Fibroblast of lung (primary cell): Measurements from ENCODE around the gene ATG13. TPM values are rescaled to one million over a fixed set of nuclear protein-coding genes. Genes with fewer than 3 reads are reported as not detected.

Source experiments
- DNase-seq, 2 donors: peaks; one replicate each; pipeline versions ENCODE4 v3.0.0 to v3.0.0-alpha.2; 2010; ENCODE audit warnings: low read depth in 2 of 2
- H2AFZ ChIP-seq: 2 replicates; pipeline ENCODE4 v1.5.1; 2012; ENCODE audit warnings: low read length, control low read depth, inconsistent platforms
- H3K27ac ChIP-seq: 2 replicates; pipeline ENCODE4 v1.5.1; 2011; ENCODE audit warnings: low read length, control low read depth; ENCODE audit not compliant: insufficient read depth
- H3K27me3 ChIP-seq: 2 replicates; pipeline ENCODE4 v1.5.1; 2011; ENCODE audit warnings: mild to moderate bottlenecking, low read length; ENCODE audit not compliant: control insufficient read depth, insufficient read depth
- H3K36me3 ChIP-seq: 2 replicates; pipeline ENCODE4 v1.5.1; 2011; ENCODE audit warnings: low read length; ENCODE audit not compliant: control insufficient read depth, insufficient read depth
- H3K4me1 ChIP-seq: 2 replicates; pipeline ENCODE4 v1.5.1; 2011; ENCODE audit warnings: low read length; ENCODE audit not compliant: control insufficient read depth, insufficient read depth; ENCODE audit errors: extremely low read depth
- H3K4me2 ChIP-seq: 2 replicates; pipeline ENCODE4 v1.5.1; 2011; ENCODE audit warnings: low read length, control low read depth; ENCODE audit not compliant: insufficient read depth; ENCODE audit errors: extremely low read depth
- H3K4me3 ChIP-seq, 4 experiments: fragments of 200-600 bp in 1 of 4; sonication (generic) in 1 of 4; replicated peaks in 1 of 4; 2 replicates each; pipeline ENCODE4 v1.5.1; 2011 to 2016; ENCODE audit warnings: low read length in 4 of 4, low read depth in 3 of 4, mild to moderate bottlenecking in 3 of 4, control low read depth in 2 of 4, inconsistent platforms in 1 of 4, mixed read lengths in 1 of 4; ENCODE audit not compliant: insufficient read depth in 1 of 4; ENCODE audit errors: control extremely low read depth in 1 of 4
- H3K79me2 ChIP-seq: 2 replicates; pipeline ENCODE4 v1.5.1; 2012; ENCODE audit warnings: mild to moderate bottlenecking, low read length, inconsistent platforms; ENCODE audit not compliant: control insufficient read depth, insufficient read depth
- H3K9ac ChIP-seq: 2 replicates; pipeline ENCODE4 v1.5.1; 2011; ENCODE audit warnings: mild to moderate bottlenecking, low read length, control low read depth; ENCODE audit not compliant: insufficient read depth
- H3K9me3 ChIP-seq: 2 replicates; pipeline ENCODE4 v1.5.1; 2012; ENCODE audit warnings: low read depth, low read length; ENCODE audit not compliant: control insufficient read depth, insufficient read depth
- H4K20me1 ChIP-seq: 2 replicates; pipeline ENCODE4 v1.5.1; 2011; ENCODE audit warnings: low read length; ENCODE audit not compliant: control insufficient read depth, insufficient read depth; ENCODE audit errors: extremely low read depth
- EZH2 ChIP-seq: IDR thresholded peaks from 2 replicates; pipeline ENCODE4 v1.5.1; 2012; ENCODE audit warnings: low read length, control low read depth, mild to moderate bottlenecking; ENCODE audit errors: missing control alignments
- polyA plus RNA-seq, 2 donors: library from polyadenylated mRNA; depleted of rRNA in 1 of 2; stranded (reverse) in 1 of 2; unstranded in 1 of 2; fragments of >200 nt; gene quantifications; 2 replicates each; pipeline ENCODE4 v1.2.1, GENCODE V29; 2011 to 2012; ENCODE audit warnings: missing spikeins in 1 of 2
- total RNA-seq: library from RNA; depleted of rRNA; stranded (reverse); fragments of >200 nt; gene quantifications from 2 replicates; pipeline ENCODE4 v1.2.1, GENCODE V29; 2014
- TF ChIP-seq, protein P1 (sequence below), 2 donors: IDR thresholded peaks in 1 of 2; conservative IDR thresholded peaks in 1 of 2; 1 replicate in 1 of 2; 2 replicates in 1 of 2; pipeline ENCODE4 v1.5.1; 2011 to 2012; ENCODE audit warnings: low read length in 2 of 2, control low read depth in 1 of 2, inconsistent platforms in 1 of 2, low read depth in 1 of 2, mild to moderate bottlenecking in 1 of 2

ATG13 gene
- total and polyA plus RNA-seq, 2 donors (not counting 1 experiment from before 2014, with no cell fraction given), result 44.9 to 67.4 TPM

GRCh38 chr11:46694607-46695006 is 77.3 kb downstream of the ATG13 start:
- peaks cover 24% of the 10 kb centered on the region for H3K36me3 ChIP-seq
- no peak overlapping the region for H2AFZ ChIP-seq
- no peak overlapping the region for H3K4me2 ChIP-seq
- H3K4me1 ChIP-seq, result peaks cover 12% of the 10 kb centered on the region
- no peaks in the 10 kb centered on the region for H3K9me3 ChIP-seq
- no peak for TF ChIP-seq EZH2
- TF ChIP-seq, protein P1, sequence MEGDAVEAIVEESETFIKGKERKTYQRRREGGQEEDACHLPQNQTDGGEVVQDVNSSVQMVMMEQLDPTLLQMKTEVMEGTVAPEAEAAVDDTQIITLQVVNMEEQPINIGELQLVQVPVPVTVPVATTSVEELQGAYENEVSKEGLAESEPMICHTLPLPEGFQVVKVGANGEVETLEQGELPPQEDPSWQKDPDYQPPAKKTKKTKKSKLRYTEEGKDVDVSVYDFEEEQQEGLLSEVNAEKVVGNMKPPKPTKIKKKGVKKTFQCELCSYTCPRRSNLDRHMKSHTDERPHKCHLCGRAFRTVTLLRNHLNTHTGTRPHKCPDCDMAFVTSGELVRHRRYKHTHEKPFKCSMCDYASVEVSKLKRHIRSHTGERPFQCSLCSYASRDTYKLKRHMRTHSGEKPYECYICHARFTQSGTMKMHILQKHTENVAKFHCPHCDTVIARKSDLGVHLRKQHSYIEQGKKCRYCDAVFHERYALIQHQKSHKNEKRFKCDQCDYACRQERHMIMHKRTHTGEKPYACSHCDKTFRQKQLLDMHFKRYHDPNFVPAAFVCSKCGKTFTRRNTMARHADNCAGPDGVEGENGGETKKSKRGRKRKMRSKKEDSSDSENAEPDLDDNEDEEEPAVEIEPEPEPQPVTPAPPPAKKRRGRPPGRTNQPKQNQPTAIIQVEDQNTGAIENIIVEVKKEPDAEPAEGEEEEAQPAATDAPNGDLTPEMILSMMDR (conservative IDR thresholded peaks at IDR 0.05 in 1 of 2, IDR thresholded peaks at IDR 0.05 in 1 of 2; ENCODE audit: low read depth in 1 of 2, low read length in 2 of 2), result no peak
- H3K27me3 ChIP-seq, result no peaks in the 10 kb centered on the region
- H3K4me3 ChIP-seq, result no peak overlapping the region
- peaks cover 26% of the 10 kb centered on the region for H3K79me2 ChIP-seq
- H3K27ac ChIP-seq, result no peak overlapping the region
- H3K9ac ChIP-seq, result no peak overlapping the region
- no peak for DNase-seq
- H4K20me1 ChIP-seq, result no peaks in the 10 kb centered on the region

GRCh38 chr11:46695345-46696211 is 78.2 kb downstream of the ATG13 start:
- Histone ChIP-seq H3K27me3 (no peaks in the 10 kb centered on the region), H3K4me2 (no peak overlapping the region), H3K79me2 (peaks cover 30% of the 10 kb centered on the region), H3K9me3 (no peaks in the 10 kb centered on the region), H4K20me1 (no peaks in the 10 kb centered on the region), H3K4me3 (no peak overlapping the region), H3K9ac (no peak overlapping the region), H3K27ac (no peak overlapping the region), H2AFZ (no peak overlapping the region), H3K4me1 (peaks cover 12% of the 10 kb centered on the region), H3K36me3 (peaks cover 24% of the 10 kb centered on the region)
- no peak for DNase-seq
- no peak for TF ChIP-seq EZH2
- TF ChIP-seq, protein P1 (conservative IDR thresholded peaks at IDR 0.05 in 1 of 2, IDR thresholded peaks at IDR 0.05 in 1 of 2; ENCODE audit: low read depth in 1 of 2, low read length in 2 of 2), result no peak

- H3K79me2 ChIP-seq, result peaks cover 33% of the 10 kb centered on the region
- peaks cover 24% of the 10 kb centered on the region for H3K36me3 ChIP-seq
- H3K4me1 ChIP-seq, result peaks cover 12% of the 10 kb centered on the region
- H3K27me3 ChIP-seq, result no peaks in the 10 kb centered on the region
- H3K9me3 ChIP-seq, result no peaks in the 10 kb centered on the region
- no peak overlapping the region for H3K27ac ChIP-seq
- no peaks in the 10 kb centered on the region for H4K20me1 ChIP-seq
- H2AFZ ChIP-seq, result no peak overlapping the region
- no peak for DNase-seq
- no peak overlapping the region for H3K4me2 ChIP-seq
- no peak overlapping the region for H3K4me3 ChIP-seq
- H3K9ac ChIP-seq, result no peak overlapping the region
- no peak for TF ChIP-seq EZH2
- TF ChIP-seq, protein P1 (conservative IDR thresholded peaks at IDR 0.05 in 1 of 2, IDR thresholded peaks at IDR 0.05 in 1 of 2; ENCODE audit: low read depth in 1 of 2, low read length in 2 of 2), result no peak
Observed at GRCh38 chr11:46696212-46696558, 78.8 kb downstream of the ATG13 start.
